SJCRH30 (cell line): ENCODE results near the gene ZGPAT. TPM values are rescaled to one million over a fixed set of nuclear protein-coding genes. Genes with fewer than 3 reads are reported as not detected.

ENCODE experiments used
- DNase-seq, 2 experiments: peaks; one replicate each; pipeline ENCODE4 v3.0.0-alpha.2; 2015 to 2020
- H3K27ac ChIP-seq: fragments of 250-450 bp; sonication (Bioruptor Pico); 2 replicates; pipeline ENCODE4 v1.5.1; 2020; ENCODE audit warnings: mild to moderate bottlenecking, moderate library complexity
- H3K27me3 ChIP-seq: fragments of 250-450 bp; sonication (Bioruptor Pico); 2 replicates; pipeline ENCODE4 v1.5.1; 2020; ENCODE audit warnings: mild to moderate bottlenecking, moderate library complexity
- H3K36me3 ChIP-seq: fragments of 250-450 bp; sonication (Bioruptor Pico); 2 replicates; pipeline ENCODE4 v1.5.1; 2020; ENCODE audit warnings: mild to moderate bottlenecking, moderate library complexity
- H3K4me1 ChIP-seq: fragments of 250-450 bp; sonication (Bioruptor Pico); 2 replicates; pipeline ENCODE4 v1.5.1; 2020; ENCODE audit warnings: mild to moderate bottlenecking, moderate library complexity
- H3K4me3 ChIP-seq: fragments of 250-450 bp; sonication (Bioruptor Pico); 2 replicates; pipeline ENCODE4 v1.5.1; 2020; ENCODE audit warnings: mild to moderate bottlenecking, moderate library complexity
- H3K9me3 ChIP-seq: fragments of 250-450 bp; sonication (Bioruptor Pico); replicated peaks from 2 replicates; pipeline ENCODE4 v1.5.1; 2020; ENCODE audit warnings: mild to moderate bottlenecking, moderate library complexity
- total RNA-seq: library from RNA; depleted of rRNA; stranded (reverse); fragments of >200 nt; shearing (Covaris generic); gene quantifications from 2 replicates; pipeline ENCODE4 v1.2.3, GENCODE V29; 2014

ZGPAT gene
- total RNA-seq, 1 experiment from 2014 or later = 26.2 TPM

DNA sequence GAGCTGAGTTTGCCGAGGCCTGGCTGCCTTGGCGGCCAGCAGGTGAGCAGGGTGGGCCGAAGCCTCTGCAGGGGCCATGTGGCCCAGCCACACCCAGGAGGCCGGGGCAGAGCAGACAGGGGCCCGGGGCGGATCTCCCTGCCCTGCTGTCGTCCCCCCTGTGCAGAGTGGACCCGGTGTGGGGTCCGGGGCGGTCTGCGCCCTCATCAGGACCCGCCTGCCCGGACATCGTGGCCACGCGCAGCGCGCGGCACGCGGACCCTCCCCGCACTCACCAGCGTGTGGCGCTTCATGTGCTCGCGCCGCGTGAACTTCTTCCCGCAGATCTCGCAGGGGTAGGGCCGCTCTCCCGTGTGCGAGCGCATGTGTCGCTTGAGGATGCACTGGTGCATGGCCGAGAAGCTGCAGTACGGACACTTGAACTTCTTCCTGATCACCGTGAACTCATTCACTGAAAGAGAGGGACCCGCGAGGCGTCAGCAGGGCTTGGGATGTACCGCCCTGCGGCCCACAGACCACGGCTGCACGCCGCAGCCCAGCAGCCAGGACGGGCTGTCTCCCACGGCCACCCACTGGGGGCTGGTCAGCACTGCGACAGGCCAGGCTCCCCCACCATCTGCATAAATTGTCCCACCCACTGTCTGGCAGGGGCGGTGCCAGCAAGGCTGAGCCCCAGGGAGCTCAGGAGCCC is 44.7 kb downstream of the ZGPAT start:
- no peak for DNase-seq
- no peaks in the 10 kb centered on the region for H3K9me3 ChIP-seq
- no peak overlapping the region for H3K27ac ChIP-seq
- no peaks in the 10 kb centered on the region for H3K4me1 ChIP-seq
- H3K4me3 ChIP-seq = no peak overlapping the region
- no peaks in the 10 kb centered on the region for H3K27me3 ChIP-seq
- no peaks in the 10 kb centered on the region for H3K36me3 ChIP-seq

GRCh38 chr20:63753381-63753780 is 45.5 kb downstream of the ZGPAT start:
- Histone ChIP-seq H3K9me3 (no peaks in the 10 kb centered on the region), H3K4me1 (no peaks in the 10 kb centered on the region), H3K4me3 (no peak overlapping the region), H3K27ac (no peak overlapping the region), H3K36me3 (no peaks in the 10 kb centered on the region), H3K27me3 (no peaks in the 10 kb centered on the region)
- no peak for DNase-seq

DNA sequence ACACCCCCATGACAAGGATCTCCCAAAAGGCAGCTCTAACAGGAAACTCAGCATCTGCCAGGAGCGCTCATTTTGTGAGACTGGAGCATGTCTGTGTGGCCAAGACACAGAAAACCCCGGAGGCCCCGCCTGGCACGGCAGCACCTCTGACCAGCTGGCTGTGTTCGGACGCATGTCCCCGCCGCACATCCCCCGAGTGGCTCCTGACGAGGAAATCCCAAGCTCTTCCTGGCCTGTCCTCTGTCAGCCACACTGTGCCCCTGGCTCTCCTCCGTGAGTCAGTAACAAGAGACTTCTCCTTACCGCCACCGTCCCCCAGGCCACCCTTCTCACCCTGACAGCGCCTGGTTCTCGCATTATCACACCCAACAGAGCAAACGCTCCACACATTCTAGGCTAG is 46.2 kb downstream of the ZGPAT start:
- Histone ChIP-seq H3K9me3 (no peaks in the 10 kb centered on the region), H3K27me3 (no peaks in the 10 kb centered on the region), H3K4me1 (no peaks in the 10 kb centered on the region), H3K4me3 (no peak overlapping the region), H3K27ac (no peak overlapping the region), H3K36me3 (no peaks in the 10 kb centered on the region)
- DNase-seq = peak in 1 of 2 experiments; percentile 50

- Histone ChIP-seq H3K9me3 (no peaks in the 10 kb centered on the region), H3K36me3 (no peaks in the 10 kb centered on the region), H3K4me3 (no peak overlapping the region), H3K4me1 (no peaks in the 10 kb centered on the region), H3K27ac (no peak overlapping the region), H3K27me3 (no peaks in the 10 kb centered on the region)
- DNase-seq = no peak
Observed at GRCh38 chr20:63755933-63756647, 48.3 kb downstream of the ZGPAT start.

DNA sequence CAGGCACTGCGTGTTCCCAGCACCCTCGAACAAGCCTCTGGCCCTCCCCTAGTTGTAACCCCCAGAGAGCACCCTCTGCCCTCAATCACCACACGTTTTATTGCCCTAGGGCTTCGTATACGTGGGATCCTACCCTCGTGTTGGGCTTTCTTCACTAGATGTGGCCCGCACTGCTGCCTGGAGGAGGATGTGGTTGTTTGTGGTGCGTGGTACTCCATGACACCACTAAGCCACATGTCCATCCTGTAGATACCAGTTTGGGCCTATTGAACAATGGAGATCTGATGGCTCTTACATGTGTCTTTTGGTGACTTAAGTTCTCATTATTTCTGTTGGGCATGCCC is 48.8 kb downstream of the ZGPAT start:
- H3K4me1 ChIP-seq = no peaks in the 10 kb centered on the region
- H3K36me3 ChIP-seq = no peaks in the 10 kb centered on the region
- DNase-seq = no peak
- H3K4me3 ChIP-seq = no peak overlapping the region
- no peak overlapping the region for H3K27ac ChIP-seq
- no peaks in the 10 kb centered on the region for H3K27me3 ChIP-seq
- H3K9me3 ChIP-seq = no peaks in the 10 kb centered on the region

GRCh38 chr20:63758152-63758551 is 50.3 kb downstream of the ZGPAT start:
- no peak overlapping the region for H3K4me3 ChIP-seq
- H3K27me3 ChIP-seq = no peaks in the 10 kb centered on the region
- no peaks in the 10 kb centered on the region for H3K4me1 ChIP-seq
- H3K36me3 ChIP-seq = no peaks in the 10 kb centered on the region
- no peak for DNase-seq
- no peaks in the 10 kb centered on the region for H3K9me3 ChIP-seq
- H3K27ac ChIP-seq = no peak overlapping the region

GRCh38 chr20:63759377-63759901 is 51.6 kb downstream of the ZGPAT start:
- Histone ChIP-seq H3K9me3 (no peaks in the 10 kb centered on the region), H3K27me3 (no peaks in the 10 kb centered on the region), H3K36me3 (no peaks in the 10 kb centered on the region), H3K4me3 (no peak overlapping the region), H3K4me1 (no peaks in the 10 kb centered on the region), H3K27ac (no peak overlapping the region)
- no peak for DNase-seq

GRCh38 chr20:63765082-63765873 is 57.4 kb downstream of the ZGPAT start:
- Histone ChIP-seq H3K4me1 (no peaks in the 10 kb centered on the region), H3K4me3 (no peak overlapping the region), H3K27ac (no peak overlapping the region), H3K9me3 (no peaks in the 10 kb centered on the region), H3K27me3 (no peaks in the 10 kb centered on the region), H3K36me3 (no peaks in the 10 kb centered on the region)
- DNase-seq = no peak

GRCh38 chr20:63765902-63766301 is 58.1 kb downstream of the ZGPAT start:
- Histone ChIP-seq H3K27me3 (no peaks in the 10 kb centered on the region), H3K36me3 (no peaks in the 10 kb centered on the region), H3K4me1 (no peaks in the 10 kb centered on the region), H3K9me3 (no peaks in the 10 kb centered on the region), H3K4me3 (no peak overlapping the region), H3K27ac (no peak overlapping the region)
- no peak for DNase-seq

- no peak overlapping the region for H3K27ac ChIP-seq
- no peaks in the 10 kb centered on the region for H3K27me3 ChIP-seq
- no peak for DNase-seq
- H3K4me3 ChIP-seq = no peak overlapping the region
- H3K36me3 ChIP-seq = no peaks in the 10 kb centered on the region
- no peaks in the 10 kb centered on the region for H3K9me3 ChIP-seq
- no peaks in the 10 kb centered on the region for H3K4me1 ChIP-seq
Observed at GRCh38 chr20:63766695-63767426, 59.0 kb downstream of the ZGPAT start.

DNA sequence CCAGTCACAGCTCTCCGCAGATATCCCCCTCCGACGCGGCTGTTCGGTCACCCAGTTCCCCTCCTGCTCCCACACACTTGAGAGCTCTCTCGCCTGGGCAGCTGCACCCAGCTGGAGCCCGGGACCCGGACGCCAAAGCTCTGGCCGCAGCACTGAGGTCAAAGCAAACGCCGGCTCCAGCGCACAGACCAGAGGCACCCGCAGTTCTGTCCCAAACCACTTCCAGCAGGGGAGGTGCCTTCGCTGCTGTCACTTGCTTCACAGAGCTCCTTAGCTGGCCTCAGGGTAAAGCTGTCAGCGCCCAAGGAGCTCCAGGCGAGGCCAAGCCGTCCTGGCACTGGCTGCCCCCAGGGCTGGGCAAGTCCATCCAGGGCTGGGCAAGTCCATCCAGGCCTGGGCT is 59.6 kb downstream of the ZGPAT start:
- no peak overlapping the region for H3K4me3 ChIP-seq
- H3K4me1 ChIP-seq = no peaks in the 10 kb centered on the region
- H3K27ac ChIP-seq = no peak overlapping the region
- no peaks in the 10 kb centered on the region for H3K9me3 ChIP-seq
- no peaks in the 10 kb centered on the region for H3K27me3 ChIP-seq
- H3K36me3 ChIP-seq = no peaks in the 10 kb centered on the region
- DNase-seq = no peak

DNA sequence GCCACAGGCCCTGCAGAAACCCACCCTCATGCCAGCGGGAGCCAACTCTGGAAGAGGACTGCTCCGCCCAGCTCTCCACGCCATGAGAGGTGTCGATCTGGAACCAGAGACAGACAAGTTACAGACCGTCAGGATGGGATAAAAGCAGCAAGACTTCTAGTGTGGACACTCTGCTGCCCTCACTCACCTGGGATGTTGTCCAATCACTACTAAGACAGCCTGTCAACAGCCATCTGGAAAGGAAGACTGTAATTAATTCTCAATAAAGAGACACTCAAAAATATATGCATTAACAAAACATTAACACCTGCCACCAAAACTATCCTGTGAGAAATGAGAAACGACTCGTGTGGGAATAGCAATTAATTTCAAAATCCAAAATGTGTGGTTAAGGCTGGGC is 60.0 kb downstream of the ZGPAT start:
- H3K4me1 ChIP-seq = no peaks in the 10 kb centered on the region
- no peak overlapping the region for H3K4me3 ChIP-seq
- H3K27me3 ChIP-seq = no peaks in the 10 kb centered on the region
- no peak for DNase-seq
- H3K36me3 ChIP-seq = no peaks in the 10 kb centered on the region
- no peaks in the 10 kb centered on the region for H3K9me3 ChIP-seq
- H3K27ac ChIP-seq = no peak overlapping the region

- H3K27me3 ChIP-seq = no peaks in the 10 kb centered on the region
- no peak overlapping the region for H3K4me3 ChIP-seq
- H3K36me3 ChIP-seq = no peaks in the 10 kb centered on the region
Observed at GRCh38 chr20:63768591-63769515, 61.0 kb downstream of the ZGPAT start.

More at GRCh38 chr20:63768591-63769515, 61.0 kb downstream of the ZGPAT start:
- no peak for DNase-seq
- no peaks in the 10 kb centered on the region for H3K9me3 ChIP-seq
- H3K4me1 ChIP-seq = no peaks in the 10 kb centered on the region
- no peak overlapping the region for H3K27ac ChIP-seq
